Measurements from ENCODE around the gene TAS1R2. TPM values are rescaled to one million over a fixed set of nuclear protein-coding genes. Genes with fewer than 3 reads are reported as not detected.

The TAS1R2 gene
- total and polyA plus RNA-seq, 9 of the 15 experiments (the other 6 are each of a cell fraction or from before 2014, with no cell fraction given): not detected

- TF ChIP-seq HINFP (tag; conservative IDR thresholded peaks at IDR 0.05; ENCODE audit: low read depth): no peak
- peak; percentile 72; the same call in 1 of the 2 replicates for TF ChIP-seq ZNF764 (CRISPR knock-in tag; IDR thresholded peaks at IDR 0.05; ENCODE audit: low read depth)
- no peak for TF ChIP-seq EP300 (IDR thresholded peaks at IDR 0.05; ENCODE audit: low read length)
- TF ChIP-seq MYBL2 (IDR thresholded peaks at IDR 0.05; ENCODE audit: low read depth): no peak
- no peak for TF ChIP-seq MYBL2 (CRISPR knock-in tag; IDR thresholded peaks at IDR 0.05; ENCODE audit: borderline replicate concordance)
- TF ChIP-seq CCNT2 (IDR thresholded peaks at IDR 0.05; ENCODE audit: borderline replicate concordance, extremely low read depth, insufficient read length, low read depth, low read length): no peak
- peak; percentile 53 for TF ChIP-seq MYC (IDR thresholded peaks at IDR 0.05; ENCODE audit: low read depth, low read length)
- no peak for TF ChIP-seq MYC (CRISPR knock-in tag; IDR thresholded peaks at IDR 0.05; ENCODE audit: borderline replicate concordance, low read depth)
- no peak for TF ChIP-seq ZBTB34 (CRISPR knock-in tag; IDR thresholded peaks at IDR 0.05)
- TF ChIP-seq ZNF586 (CRISPR knock-in tag; conservative IDR thresholded peaks at IDR 0.05): no peak
- TF ChIP-seq NEUROD1 (IDR thresholded peaks at IDR 0.05; ENCODE audit: borderline replicate concordance, low read depth, low read length, partially characterized antibody): no peak
- TF ChIP-seq ATF2 (CRISPR knock-in tag; IDR thresholded peaks at IDR 0.05): peak; percentile 76; the same call in 1 of the 2 replicates
- no peak for TF ChIP-seq ZNF121 (CRISPR knock-in tag; conservative IDR thresholded peaks at IDR 0.05)
- TF ChIP-seq MED1 (CRISPR knock-in tag; IDR thresholded peaks at IDR 0.05; ENCODE audit: borderline replicate concordance): no peak
- no peak for TF ChIP-seq KLF16 (IDR thresholded peaks at IDR 0.05)
- no peak for TF ChIP-seq TEAD1 (CRISPR knock-in tag; IDR thresholded peaks at IDR 0.05)
- TF ChIP-seq MNT (conservative IDR thresholded peaks at IDR 0.05): peak in 1 of 2 experiments; percentile 53; a peak in 2 of 4 replicates
- TF ChIP-seq ZFP91 (CRISPR knock-in tag; IDR thresholded peaks at IDR 0.05): no peak
- TF ChIP-seq CEBPB (tag; IDR thresholded peaks at IDR 0.05): no peak
- TF ChIP-seq ZNF384 (IDR thresholded peaks at IDR 0.05; ENCODE audit: low read depth, low read length): no peak
Measured at GRCh38 chr1:18854331-18855025, 5.0 kb downstream of the TAS1R2 start (continued).
